Measurements from ENCODE around the gene PRTG.
"Not testable (repeated sequence)": the region's sequence is repeated elsewhere in the genome, so short reads cannot be mapped to it uniquely, and the experiment has no call there.

The PRTG gene

GRCh38 chr15:55700876-55701275, 42.1 kb downstream of the PRTG start:
- no peak for DNase-seq (ENCODE audit: low read depth in 2 of 2)

- DNase-seq (ENCODE audit: low read depth in 2 of 2): no peak
Measured at GRCh38 chr15:55698653-55699052, 44.3 kb downstream of the PRTG start.

GRCh38 chr15:55696221-55696620, 46.7 kb downstream of the PRTG start:
- no peak for DNase-seq (ENCODE audit: low read depth in 2 of 2)

- DNase-seq (ENCODE audit: low read depth in 2 of 2): no peak
Measured at GRCh38 chr15:55695432-55695831, 47.5 kb downstream of the PRTG start.

- no peak for DNase-seq (ENCODE audit: low read depth in 2 of 2)
Measured at GRCh38 chr15:55694652-55695150, 48.3 kb downstream of the PRTG start.

- not testable (repeated sequence) for DNase-seq (ENCODE audit: low read depth in 2 of 2)
Measured at GRCh38 chr15:55693116-55693515, 49.8 kb downstream of the PRTG start.

- DNase-seq (ENCODE audit: low read depth in 2 of 2): no peak
Measured at GRCh38 chr15:55687792-55688191, 55.2 kb downstream of the PRTG start.

- no peak for DNase-seq (ENCODE audit: low read depth in 2 of 2)
Measured at GRCh38 chr15:55685286-55685685, 57.7 kb downstream of the PRTG start.

GRCh38 chr15:55683376-55683775, 59.6 kb downstream of the PRTG start:
- no peak for DNase-seq (ENCODE audit: low read depth in 2 of 2)

- DNase-seq (ENCODE audit: low read depth in 2 of 2): no peak
Measured at GRCh38 chr15:55681631-55682030, 61.3 kb downstream of the PRTG start.

GRCh38 chr15:55676507-55676906, 66.4 kb downstream of the PRTG start:
- DNase-seq (ENCODE audit: low read depth in 2 of 2): no peak

- DNase-seq (ENCODE audit: low read depth in 2 of 2): no peak
Measured at GRCh38 chr15:55673287-55673686, 69.7 kb downstream of the PRTG start.

- no peak for DNase-seq (ENCODE audit: low read depth in 2 of 2)
Measured at GRCh38 chr15:55669270-55669669, 73.7 kb downstream of the PRTG start.

GRCh38 chr15:55665605-55666227, 77.2 kb downstream of the PRTG start:
- no peak for DNase-seq (ENCODE audit: low read depth in 2 of 2)

GRCh38 chr15:55661428-55661827, 81.5 kb downstream of the PRTG start:
- DNase-seq (ENCODE audit: low read depth in 2 of 2): no peak

- DNase-seq (ENCODE audit: low read depth in 2 of 2): no peak
Measured at GRCh38 chr15:55660153-55660552, 82.8 kb downstream of the PRTG start.

- DNase-seq (ENCODE audit: low read depth in 2 of 2): no peak
Measured at GRCh38 chr15:55659481-55659880, 83.5 kb downstream of the PRTG start.

GRCh38 chr15:55658886-55659285, 84.1 kb downstream of the PRTG start:
- no peak for DNase-seq (ENCODE audit: low read depth in 2 of 2)

GRCh38 chr15:55654561-55655031, 88.4 kb downstream of the PRTG start:
- no peak for DNase-seq (ENCODE audit: low read depth in 2 of 2)

- no peak for DNase-seq (ENCODE audit: low read depth in 2 of 2)
Measured at GRCh38 chr15:55652909-55653495, 90.0 kb downstream of the PRTG start.

- DNase-seq (ENCODE audit: low read depth in 2 of 2): no peak
Measured at GRCh38 chr15:55652359-55652758, 90.6 kb downstream of the PRTG start.

GRCh38 chr15:55649058-55649423, 93.9 kb downstream of the PRTG start:
- no peak for DNase-seq (ENCODE audit: low read depth in 2 of 2)

GRCh38 chr15:55638764-55639163, 104.2 kb downstream of the PRTG start:
- no peak for DNase-seq (ENCODE audit: low read depth in 2 of 2)

- DNase-seq (ENCODE audit: low read depth in 2 of 2): no peak
Measured at GRCh38 chr15:55637086-55637485, 105.9 kb downstream of the PRTG start.
